Inflammatory macrophage treated with lipopolysaccharide for 4 hours (primary cell): ENCODE data around the gene PDCD6IP.

Source experiments
- DNase-seq: peaks from one replicate; pipeline ENCODE4 v3.0.0-alpha.2; 2020

Gene PDCD6IP

DNA sequence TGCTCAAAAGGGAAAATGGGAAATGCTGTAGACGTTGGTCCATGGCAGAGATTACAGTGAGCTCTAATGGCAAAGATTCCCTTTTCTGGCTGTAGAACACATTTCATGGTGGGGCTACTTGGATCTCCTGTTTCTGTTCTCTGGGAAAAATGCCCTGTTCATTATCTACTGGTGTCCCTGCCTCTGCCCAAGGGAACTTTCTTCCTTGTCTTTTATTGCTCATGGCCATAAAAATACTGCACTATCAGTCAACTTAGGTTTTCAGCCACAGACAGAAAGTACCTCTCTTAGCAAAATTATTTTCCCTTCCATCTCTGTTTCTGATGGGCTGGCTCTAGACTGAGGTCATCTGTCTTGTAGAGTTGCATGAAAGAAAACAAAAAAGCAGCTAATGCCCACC lies 98.9 kb downstream of the PDCD6IP start:
- DNase-seq = no peak

DNA sequence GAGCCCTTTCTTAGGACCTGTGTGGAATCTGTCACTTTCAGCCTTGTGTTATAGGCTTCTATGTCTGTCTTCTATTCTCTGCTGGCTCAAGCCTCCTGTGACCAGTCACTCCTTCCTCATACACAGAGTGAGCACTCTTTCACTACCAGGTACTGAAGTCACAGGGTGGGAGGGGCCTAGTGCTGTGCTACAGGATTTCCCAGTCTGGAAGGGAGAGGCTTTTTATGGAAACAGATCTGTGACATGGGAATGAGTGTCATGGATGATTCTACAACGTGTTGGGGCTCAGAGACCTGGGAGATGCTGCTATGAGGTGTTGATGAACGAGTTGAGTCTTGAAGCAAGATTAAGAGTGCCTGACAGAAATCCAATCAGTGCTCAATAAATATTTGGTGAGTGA lies 100.5 kb downstream of the PDCD6IP start:
- no peak for DNase-seq

DNA sequence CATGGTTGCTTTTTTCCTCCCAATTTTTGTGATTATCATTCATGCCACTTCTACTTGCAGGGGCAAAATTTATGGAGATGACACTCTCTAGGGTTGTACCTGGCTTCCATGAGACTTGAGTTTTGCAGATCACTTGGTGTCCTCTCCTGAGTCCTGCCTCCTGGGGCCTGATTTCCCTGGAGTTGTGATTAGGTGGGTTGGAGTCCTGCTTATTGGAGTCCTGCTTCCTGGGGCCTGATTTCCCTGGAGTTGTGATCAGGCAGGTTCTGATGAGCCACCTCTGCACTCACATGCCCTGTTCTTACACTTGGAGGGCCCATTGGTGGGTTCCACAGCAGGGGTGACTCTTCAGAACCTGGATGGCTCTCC lies 102.0 kb downstream of the PDCD6IP start:
- DNase-seq = no peak

DNA sequence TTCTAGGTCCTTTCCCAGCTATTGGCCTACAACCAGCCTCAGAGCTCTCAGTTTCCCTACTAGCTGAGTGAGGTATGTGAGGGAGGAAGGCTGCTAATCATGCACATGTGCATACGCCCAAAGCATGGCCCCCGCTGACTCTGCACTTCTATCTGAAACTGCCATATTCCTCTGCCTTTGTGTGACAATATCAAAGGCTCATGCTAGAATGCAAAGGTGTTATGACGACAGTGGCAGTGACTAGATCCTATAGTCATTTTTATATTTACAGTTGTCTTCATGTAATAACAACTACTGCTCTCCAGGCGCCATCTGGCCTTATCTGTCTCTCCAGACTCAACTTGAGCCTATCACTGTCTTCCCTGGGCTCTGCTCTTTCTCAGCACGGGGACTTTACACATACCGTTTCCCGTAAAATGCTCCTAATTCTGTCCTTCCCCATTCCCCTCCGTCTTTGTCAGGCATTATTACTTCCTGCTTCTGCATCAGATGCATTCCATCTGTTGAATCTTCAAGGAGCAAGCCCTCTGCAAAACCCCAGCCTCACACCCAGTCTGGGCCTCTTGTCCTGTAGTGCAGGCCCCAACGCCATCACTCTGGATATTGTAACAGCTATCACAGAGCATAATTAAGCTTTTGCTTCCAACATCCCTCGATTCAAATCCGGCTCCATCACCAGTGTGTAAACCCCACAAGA lies 102.5 kb downstream of the PDCD6IP start:
- DNase-seq = no peak

DNA sequence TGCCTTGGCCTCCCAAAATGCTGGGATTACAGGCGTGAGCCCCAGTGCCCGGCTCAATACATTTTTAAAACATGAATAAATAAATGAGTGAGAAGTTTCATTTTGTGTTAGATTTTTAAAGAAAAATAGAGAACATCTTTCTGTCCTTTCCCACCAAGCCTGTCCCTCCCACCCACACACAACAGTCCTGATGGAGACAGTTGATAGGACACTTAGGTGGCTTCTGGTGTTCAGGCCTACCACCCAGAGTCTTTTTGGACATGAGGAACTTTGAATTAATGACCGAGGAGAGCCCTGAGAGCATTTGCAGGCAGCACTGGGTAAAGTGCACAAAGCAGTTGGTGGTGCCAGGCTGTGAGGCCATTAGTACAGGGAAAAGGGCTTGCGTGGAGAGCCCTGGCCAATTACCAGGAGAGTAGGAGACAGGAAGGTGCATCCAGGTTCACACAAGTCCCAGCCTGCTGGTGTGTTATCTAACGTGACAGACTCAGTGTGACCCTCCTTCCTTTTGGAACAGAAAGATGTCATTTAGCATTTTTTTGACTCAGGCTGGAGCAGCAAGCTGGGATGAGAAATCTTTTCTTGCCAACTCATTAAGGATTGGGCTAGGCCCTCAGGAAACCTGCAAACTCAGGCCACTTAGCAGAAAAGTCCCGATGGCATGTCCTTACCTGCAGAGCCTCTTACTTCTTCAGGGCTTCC lies 103.6 kb downstream of the PDCD6IP start:
- DNase-seq = no peak

DNA sequence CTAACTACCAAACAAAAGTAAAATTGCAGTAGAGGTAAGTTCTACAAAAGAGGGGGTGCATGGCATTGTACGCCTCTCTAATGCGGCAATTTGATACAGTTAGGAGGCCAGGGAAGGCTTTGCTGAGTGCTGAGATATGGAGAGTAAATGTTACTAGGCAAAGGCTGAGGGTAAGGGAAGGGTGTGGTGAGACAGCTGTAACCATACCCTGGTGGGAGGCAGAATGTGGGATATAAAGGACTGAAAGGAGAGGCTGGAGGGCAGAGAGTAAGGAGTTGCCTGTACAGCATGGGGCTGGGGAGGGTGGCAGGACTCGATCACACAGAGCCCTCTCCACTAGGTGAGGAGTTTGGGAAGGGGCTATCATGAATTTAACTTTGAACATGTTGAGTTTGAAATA lies 106.3 kb downstream of the PDCD6IP start:
- DNase-seq = no peak

DNA sequence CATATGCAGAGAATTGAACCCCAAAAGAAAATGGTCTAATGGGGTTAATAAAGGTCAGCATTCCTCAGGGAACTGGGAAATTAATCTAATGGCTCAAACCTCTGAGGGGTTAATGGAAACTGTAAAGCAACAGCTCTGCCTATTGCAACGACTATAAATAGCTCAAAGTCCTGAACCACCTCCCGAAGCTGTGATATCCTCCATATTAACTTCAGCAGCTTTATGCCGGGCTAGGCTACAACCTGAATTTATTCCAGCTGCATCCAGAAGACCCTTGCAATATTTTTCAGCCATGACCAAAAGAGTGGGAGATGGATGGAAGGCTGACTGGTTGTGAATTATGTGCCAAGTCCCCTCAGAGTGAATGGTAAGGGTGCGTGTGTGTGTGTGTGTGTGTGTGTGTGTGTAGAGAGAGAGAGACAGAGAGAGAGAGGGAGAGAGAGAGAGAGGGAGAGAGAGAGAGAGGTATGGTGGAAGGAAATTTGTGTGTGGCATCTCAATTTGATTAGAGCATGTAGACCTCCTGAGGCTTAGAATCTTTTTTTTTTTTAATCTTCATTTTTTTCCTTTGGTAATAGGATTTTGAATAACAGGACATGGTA lies 109.9 kb downstream of the PDCD6IP start:
- DNase-seq = no peak

DNA sequence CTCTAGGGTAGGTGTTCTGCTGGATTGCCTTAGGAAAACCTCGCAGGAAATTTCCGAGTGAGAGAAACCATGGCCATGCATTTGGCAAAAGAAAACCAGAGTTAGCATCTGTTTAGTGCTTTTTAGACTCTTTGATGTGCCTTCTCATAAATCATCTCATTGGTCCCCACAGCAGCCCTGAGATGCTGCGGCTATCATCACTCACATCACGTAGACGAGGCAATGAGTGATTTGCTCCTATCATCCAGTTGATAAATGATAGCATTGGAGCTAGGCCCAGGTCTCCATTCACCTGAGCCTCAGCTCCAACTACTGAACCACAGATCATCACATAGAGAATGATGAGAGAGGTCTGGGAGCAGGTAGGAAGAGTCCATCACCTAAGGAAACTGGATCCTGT lies 111.1 kb downstream of the PDCD6IP start:
- DNase-seq = no peak

DNA sequence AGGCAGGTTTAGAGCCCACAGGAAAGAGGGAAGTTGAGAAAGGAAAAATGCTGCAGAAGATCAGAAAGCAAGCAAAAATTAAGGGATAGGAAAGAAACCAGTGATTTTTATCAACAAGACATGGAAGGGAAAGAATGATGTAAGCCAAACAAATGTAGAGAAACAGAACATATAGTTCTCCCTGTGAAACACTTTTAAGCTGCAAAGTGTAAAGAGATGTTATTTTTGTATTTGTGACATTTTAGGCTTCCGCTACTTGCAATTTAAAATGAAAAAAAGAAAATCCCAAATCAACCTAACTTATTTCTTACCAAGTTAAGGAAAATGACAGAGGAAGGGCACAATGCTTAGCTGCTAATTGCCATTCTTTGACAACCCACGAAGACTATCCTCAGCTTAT lies 111.6 kb downstream of the PDCD6IP start:
- DNase-seq = no peak

DNA sequence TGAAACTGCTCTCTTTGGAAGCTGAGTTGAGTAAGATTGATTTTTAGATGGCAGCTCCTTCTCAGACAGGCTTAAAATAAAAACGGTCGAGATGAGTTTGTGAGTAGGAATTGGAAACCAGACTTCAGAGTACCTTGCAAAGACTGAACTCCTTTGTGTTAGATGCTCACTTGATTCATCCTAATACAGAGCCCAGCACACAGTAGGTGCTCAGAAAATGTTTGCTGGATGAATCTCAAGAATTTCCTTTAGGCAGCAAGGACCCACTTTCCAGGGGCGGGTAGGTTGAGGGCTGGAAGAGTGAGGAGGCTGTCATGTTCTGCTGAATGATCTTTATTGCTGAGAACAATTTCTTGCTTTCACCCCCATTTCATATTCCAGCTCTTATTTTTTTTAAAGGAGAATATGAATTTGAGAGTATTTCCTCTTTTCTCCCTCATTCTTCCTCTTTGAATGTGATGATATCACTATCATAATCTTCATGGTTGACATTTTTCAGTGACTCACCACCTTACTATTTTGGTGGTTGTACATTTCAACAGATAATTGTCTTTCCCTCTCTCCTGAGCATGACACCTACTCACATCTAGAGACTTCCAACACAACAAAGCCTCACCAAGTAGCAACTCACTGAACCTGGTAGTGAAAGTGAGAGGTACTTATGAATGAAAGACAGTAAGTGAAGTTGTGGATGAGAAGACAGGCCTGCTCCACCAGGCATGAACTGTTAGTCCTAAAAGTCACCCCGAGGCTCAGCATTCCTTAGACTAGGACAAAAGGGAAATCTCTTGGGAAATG lies 113.3 kb downstream of the PDCD6IP start:
- DNase-seq = peak; percentile 75

DNA sequence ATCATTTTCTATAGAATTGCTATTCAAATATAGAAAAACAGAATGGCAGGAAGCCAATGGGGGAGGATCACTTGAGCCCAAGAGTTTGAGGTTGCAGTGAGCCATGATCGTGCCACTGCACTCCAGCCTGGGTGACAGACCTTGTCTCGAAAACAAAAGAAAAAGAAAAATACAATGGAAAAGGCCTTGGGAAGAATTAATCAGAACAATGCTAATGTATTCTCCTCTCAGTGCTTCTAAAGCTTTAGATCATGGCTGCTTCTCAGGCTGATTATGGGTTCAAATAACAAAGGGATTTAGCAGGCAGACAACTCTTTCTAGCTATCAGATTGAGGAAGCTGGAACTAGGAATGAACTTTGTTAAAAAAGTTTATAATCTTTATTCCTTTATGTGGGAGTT lies 115.8 kb downstream of the PDCD6IP start:
- no peak for DNase-seq

DNA sequence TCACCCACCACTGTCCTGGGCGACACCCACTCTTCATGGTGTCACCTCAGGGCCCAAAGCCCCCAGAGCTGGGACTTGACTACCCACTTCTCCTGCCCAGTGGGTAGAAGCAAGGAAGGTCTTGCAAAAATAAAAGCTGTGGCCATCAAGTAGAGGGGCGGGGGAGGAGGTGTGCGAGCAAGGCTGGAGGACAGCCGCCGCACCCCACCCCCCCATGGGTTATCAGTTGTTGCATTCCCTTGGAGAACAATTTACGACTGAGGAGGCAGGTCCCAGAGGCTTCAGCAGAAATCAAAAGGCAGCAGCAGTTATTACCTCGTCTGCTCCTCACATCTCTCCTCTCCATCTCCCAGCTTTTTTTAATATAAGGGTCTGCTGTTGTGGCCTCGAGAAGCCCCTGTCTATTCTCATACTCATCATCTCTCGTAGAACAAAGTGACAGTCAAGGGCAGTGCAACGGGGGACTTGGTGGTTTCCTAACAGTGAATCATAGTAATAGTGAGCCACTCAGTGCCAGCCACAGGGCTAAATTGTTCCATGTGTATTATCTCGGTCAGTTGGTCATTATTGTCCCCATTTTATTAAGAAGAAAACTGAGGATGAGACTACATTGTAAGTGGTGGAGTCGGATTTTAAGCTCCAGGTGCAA lies 116.4 kb downstream of the PDCD6IP start:
- no peak for DNase-seq

DNA sequence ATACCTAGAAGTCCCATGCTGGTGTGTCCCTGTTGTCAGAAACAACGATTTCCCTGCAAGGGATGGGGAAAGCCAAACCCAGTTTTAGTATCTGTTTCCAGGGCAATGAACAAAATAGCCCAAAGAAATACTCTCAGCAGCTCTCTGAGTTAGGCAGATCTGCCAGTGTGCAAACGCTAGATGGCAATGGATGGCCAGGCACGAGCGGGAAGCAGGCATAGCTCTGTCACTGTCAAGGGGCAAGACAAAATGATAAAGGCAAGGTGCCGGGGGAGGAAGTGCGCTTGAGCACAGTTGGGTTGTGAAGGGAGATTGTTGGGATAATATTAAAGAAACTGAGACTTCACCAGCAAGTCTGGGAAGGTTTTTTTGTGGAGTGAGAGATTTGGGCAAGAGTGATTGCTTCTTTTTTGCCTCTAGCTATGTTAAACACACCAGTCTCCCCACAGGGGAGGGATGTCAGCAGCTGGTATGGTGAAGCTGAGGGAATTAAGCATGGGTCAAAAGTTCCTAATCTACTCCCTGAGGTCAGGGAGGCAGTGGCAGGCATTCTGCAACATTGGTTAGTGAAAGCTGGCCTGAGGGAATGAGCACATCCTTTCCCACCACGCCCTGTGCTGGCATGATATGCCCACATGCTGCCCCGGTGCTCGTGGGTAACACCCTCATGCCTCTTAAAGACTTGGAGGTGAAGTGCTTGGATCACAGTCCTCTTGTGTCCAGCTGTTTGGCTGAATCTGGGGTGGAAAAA lies 117.5 kb downstream of the PDCD6IP start:
- DNase-seq = peak; percentile 20

DNA sequence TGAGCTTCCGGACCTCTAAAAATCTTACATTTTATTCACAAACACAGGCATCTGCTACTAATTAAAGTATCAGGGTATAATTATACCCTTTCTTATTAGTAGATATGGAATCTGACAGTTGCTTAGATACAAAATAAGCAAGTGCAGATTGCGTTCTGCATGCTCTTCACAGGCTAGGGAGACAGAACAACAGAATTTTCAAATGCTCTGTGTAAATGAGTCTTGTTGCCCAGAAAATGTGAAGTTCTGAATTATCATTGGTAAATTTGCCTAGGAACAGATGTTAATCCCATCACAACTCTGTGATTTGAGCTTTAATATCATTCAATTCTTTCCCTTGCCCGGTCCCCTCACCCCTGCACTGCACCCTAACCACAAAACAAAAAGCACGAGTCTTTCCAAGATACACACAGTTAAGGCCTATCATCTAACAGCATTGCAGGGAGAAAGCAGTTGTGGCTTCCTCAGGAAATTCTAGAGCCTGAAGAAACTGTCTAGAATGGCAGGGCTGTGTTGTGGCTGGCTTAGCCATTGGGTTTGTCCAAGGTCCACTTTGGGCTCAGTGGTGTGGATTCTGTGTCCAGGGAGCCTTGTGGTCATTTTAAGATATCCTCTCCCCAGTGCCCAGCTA lies 119.8 kb downstream of the PDCD6IP start:
- DNase-seq = no peak
